Liver (tissue), 9 donors: ENCODE data around the gene SAT2. TPM values are rescaled to one million over a fixed set of nuclear protein-coding genes. Genes with fewer than 3 reads are reported as not detected.

Source experiments
- DNase-seq: peaks from one replicate; pipeline ENCODE4 v3.0.0-alpha.2; 2017; ENCODE audit warnings: low spot score
- H3K27ac ChIP-seq, 2 donors: one replicate each; pipeline ENCODE4 v1.7.0; 2013; ENCODE audit warnings: inconsistent platforms in 2 of 2, low read length in 2 of 2, control low read depth in 1 of 2, low read depth in 1 of 2, mild to moderate bottlenecking in 1 of 2
- H3K27me3 ChIP-seq, 4 donors: one replicate each; pipeline versions ENCODE4 v1.6.1 to v1.7.0; 2013; ENCODE audit warnings: low read length in 3 of 4, inconsistent platforms in 1 of 4, mild to moderate bottlenecking in 1 of 4, moderate library complexity in 1 of 4; ENCODE audit not compliant: control insufficient read depth in 4 of 4, insufficient read depth in 4 of 4
- H3K36me3 ChIP-seq, 4 donors: one replicate each; pipeline versions ENCODE4 v1.6.1 to v1.7.0; 2013; ENCODE audit warnings: low read length in 3 of 4, mild to moderate bottlenecking in 3 of 4, low read depth in 1 of 4, moderate library complexity in 1 of 4; ENCODE audit not compliant: control insufficient read depth in 4 of 4, insufficient read depth in 3 of 4
- H3K4me1 ChIP-seq, 4 donors: one replicate each; pipeline versions ENCODE4 v1.6.1 to v1.7.0; 2013; ENCODE audit warnings: low read length in 3 of 4, mild to moderate bottlenecking in 3 of 4, moderate library complexity in 1 of 4; ENCODE audit not compliant: control insufficient read depth in 4 of 4, insufficient read depth in 4 of 4
- H3K4me3 ChIP-seq, 3 donors: one replicate each; pipeline versions ENCODE4 v1.6.1 to v1.7.0; 2013; ENCODE audit warnings: low read length in 3 of 3, control low read depth in 1 of 3, low read depth in 1 of 3, mild to moderate bottlenecking in 1 of 3
- H3K9ac ChIP-seq, 2 donors: one replicate each; pipeline ENCODE4 v1.7.0; 2013; ENCODE audit warnings: low read length in 2 of 2, mild to moderate bottlenecking in 2 of 2, moderate library complexity in 2 of 2, control low read depth in 1 of 2, low read depth in 1 of 2
- H3K9me3 ChIP-seq, 4 donors: one replicate each; pipeline versions ENCODE4 v1.6.1 to v1.7.0; 2013; ENCODE audit warnings: low read length in 3 of 4; ENCODE audit not compliant: control insufficient read depth in 4 of 4
- ATF3 ChIP-seq: IDR thresholded peaks from 2 replicates; pipeline ENCODE4 v1.6.1; 2016; ENCODE audit warnings: antibody characterized with exemption
- CTCF ChIP-seq: fragments of 150-350 bp; IDR thresholded peaks from 2 replicates; pipeline ENCODE4 v1.5.1; 2017; ENCODE audit warnings: improper control_type of control experiment, low read depth, low read length; ENCODE audit not compliant: missing input control
- FOXA1 ChIP-seq: IDR thresholded peaks from 2 replicates; pipeline ENCODE4 v1.6.1; 2016; ENCODE audit warnings: antibody characterized with exemption
- FOXA2 ChIP-seq: IDR thresholded peaks from 2 replicates; pipeline ENCODE4 v1.6.1; 2016; ENCODE audit warnings: antibody characterized with exemption
- GABPA ChIP-seq, 2 donors: IDR thresholded peaks in 1 of 2; conservative IDR thresholded peaks in 1 of 2; 2 replicates each; pipeline ENCODE4 v1.6.1; 2016; ENCODE audit warnings: antibody characterized with exemption in 2 of 2, mild to moderate bottlenecking in 1 of 2, moderate library complexity in 1 of 2
- HNF4A ChIP-seq, 2 donors: conservative IDR thresholded peaks; 2 replicates each; pipeline ENCODE4 v1.6.1; 2016; ENCODE audit warnings: antibody characterized with exemption in 2 of 2, mild to moderate bottlenecking in 2 of 2
- HNF4G ChIP-seq: IDR thresholded peaks from 2 replicates; pipeline ENCODE4 v1.6.1; 2016; ENCODE audit warnings: antibody characterized with exemption
- MAX ChIP-seq: IDR thresholded peaks from 2 replicates; pipeline ENCODE4 v1.6.1; 2016; ENCODE audit warnings: antibody characterized with exemption
- NR2F2 ChIP-seq: IDR thresholded peaks from 2 replicates; pipeline ENCODE4 v1.6.1; 2016; ENCODE audit warnings: antibody characterized with exemption
- REST ChIP-seq: IDR thresholded peaks from 2 replicates; pipeline ENCODE4 v1.6.1; 2016; ENCODE audit warnings: antibody characterized with exemption, mild to moderate bottlenecking
- RXRA ChIP-seq, 2 donors: IDR thresholded peaks; 2 replicates each; pipeline ENCODE4 v1.6.1; 2017 to 2018; ENCODE audit warnings: antibody characterized with exemption in 2 of 2, mild to moderate bottlenecking in 1 of 2
- SP1 ChIP-seq: IDR thresholded peaks from 2 replicates; pipeline ENCODE4 v1.6.1; 2018; ENCODE audit warnings: antibody characterized with exemption, mild to moderate bottlenecking
- TAF1 ChIP-seq: conservative IDR thresholded peaks from 2 replicates; pipeline ENCODE4 v1.6.1; 2016; ENCODE audit warnings: antibody characterized with exemption, mild to moderate bottlenecking
- YY1 ChIP-seq: IDR thresholded peaks from 2 replicates; pipeline ENCODE4 v1.6.1; 2016; ENCODE audit warnings: antibody characterized with exemption, mild to moderate bottlenecking
- ZBTB33 ChIP-seq: IDR thresholded peaks from 2 replicates; pipeline ENCODE4 v1.6.1; 2016; ENCODE audit warnings: antibody characterized with exemption
- WGBS: extraction: QIAGEN DNeasy Blood & Tissue Kit; methylation state at CpG from one replicate; pipeline ENCODE4 v1.1.7; 2013; 5-methylcytosine and 5-hydroxymethylcytosine counted together
- polyA plus RNA-seq, 2 donors: library from polyadenylated mRNA; stranded (reverse) in 1 of 2; unstranded in 1 of 2; fragments of 200-250 nt in 1 of 2; fragments of >200 nt in 1 of 2; fragmentation: Nextera tagmentation in 1 of 2; extraction: Ambion mirVana in 1 of 2; gene quantifications; one replicate each; pipeline versions ENCODE4 v1.2.1 to v1.2.3, GENCODE V29; 2013 to 2015
- total RNA-seq, 2 donors: library from RNA; depleted of rRNA; stranded (reverse); fragments of >200 nt; gene quantifications; one replicate each; pipeline ENCODE4 v1.2.3, GENCODE V29; 2014
- donor health status: healthy.
- donor health status: healthy.
- donor health status: healthy.
- donor health status: healthy.
- donor health status: healthy.

The SAT2 gene
- total and polyA plus RNA-seq, 4 donors = 25.9 to 181 (median 106) TPM

- no peak for TF ChIP-seq CTCF
- TF ChIP-seq HNF4A (conservative IDR thresholded peaks at IDR 0.05) = no peak
- TF ChIP-seq YY1 = no peak
Measured at GRCh38 chr17:7668482-7668881, 40.9 kb upstream of the SAT2 start (continued).

- Histone ChIP-seq H3K27ac (no peak overlapping the region), H3K36me3 (peaks cover 10 to 46% (median 22%) of the 10 kb centered on the region in 4 donors), H3K27me3 (no peaks in the 10 kb centered on the region), H3K9me3 (no peaks in the 10 kb centered on the region), H3K9ac (no peak overlapping the region), H3K4me1 (no peaks in the 10 kb centered on the region), H3K4me3 (no peak overlapping the region)
- DNase-seq = no peak
- WGBS = 91% methylated on average over 10 of the region's 10 CpGs
- TF ChIP-seq GABPA (IDR thresholded peaks at IDR 0.05 in 1 of 2, conservative IDR thresholded peaks at IDR 0.05 in 1 of 2) (no peak), NR2F2 (no peak), YY1 (no peak), MAX (no peak), RXRA (IDR thresholded peaks at IDR 0.05) (no peak), ATF3 (no peak), TAF1 (no peak), ZBTB33 (no peak), FOXA1 (no peak), HNF4A (conservative IDR thresholded peaks at IDR 0.05) (no peak), FOXA2 (no peak), HNF4G (no peak), SP1 (no peak), REST (no peak), CTCF (no peak)
Measured at GRCh38 chr17:7667656-7668406, 40.2 kb upstream of the SAT2 start.
